GM12873 (cell line): ENCODE data around the gene DQX1.

Experiments used
- CTCF ChIP-seq: IDR thresholded peaks from 2 replicates; pipeline ENCODE4 v1.5.1; 2012; ENCODE audit warnings: low read depth, mild to moderate bottlenecking, moderate library complexity, low read length, control low read depth; ENCODE audit not compliant: insufficient read depth; ENCODE audit errors: missing control alignments

The DQX1 gene

DNA sequence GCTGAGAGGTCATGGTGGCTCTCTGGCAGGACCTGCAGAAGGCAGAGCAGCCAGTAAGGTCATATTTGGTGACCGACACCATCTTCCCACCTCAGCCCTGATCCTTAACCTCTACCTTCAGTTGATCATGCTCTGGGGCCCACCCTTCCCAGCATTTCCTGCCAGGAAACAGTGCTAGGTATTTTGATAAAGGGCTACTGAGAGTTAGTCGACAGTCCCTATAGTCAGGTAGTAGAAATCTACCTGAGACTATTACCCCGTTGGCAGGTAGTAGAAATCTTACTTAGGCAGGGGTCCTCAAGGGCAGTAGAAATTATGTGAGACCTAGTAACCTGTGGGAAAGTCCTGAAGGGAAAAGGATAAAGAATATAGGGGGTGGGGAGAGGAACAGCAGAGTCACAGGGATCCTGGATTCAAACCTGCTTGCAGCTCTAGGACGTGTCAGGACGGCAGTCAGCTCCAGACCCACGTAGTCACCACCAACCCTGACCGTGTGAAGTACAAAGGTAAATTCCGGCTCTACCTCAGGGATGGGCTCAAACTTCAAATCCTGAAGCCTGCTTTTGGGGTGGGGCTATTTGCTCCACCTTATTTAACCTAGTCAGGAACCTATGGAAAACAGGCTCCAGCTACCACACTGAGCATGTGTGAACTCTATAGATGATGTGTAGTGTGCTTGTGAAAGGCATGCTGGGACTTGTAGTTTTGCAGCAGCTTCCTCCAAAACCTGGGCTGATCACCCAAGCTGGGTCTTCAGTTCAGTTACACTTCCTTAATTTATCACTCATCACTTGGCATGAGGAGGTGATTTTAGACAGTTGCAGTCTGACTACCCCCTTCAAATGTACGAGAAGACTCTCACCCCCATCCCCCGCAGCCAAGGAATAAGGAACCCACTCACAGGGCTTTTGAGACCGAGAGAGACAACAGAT is at the start of gene DQX1:
DQX1 (minus strand) TSS at position 515 of the 932 bp plus-strand sequence; CDS start at position 13, 502 bp downstream.
- TF ChIP-seq CTCF = no peak

DNA sequence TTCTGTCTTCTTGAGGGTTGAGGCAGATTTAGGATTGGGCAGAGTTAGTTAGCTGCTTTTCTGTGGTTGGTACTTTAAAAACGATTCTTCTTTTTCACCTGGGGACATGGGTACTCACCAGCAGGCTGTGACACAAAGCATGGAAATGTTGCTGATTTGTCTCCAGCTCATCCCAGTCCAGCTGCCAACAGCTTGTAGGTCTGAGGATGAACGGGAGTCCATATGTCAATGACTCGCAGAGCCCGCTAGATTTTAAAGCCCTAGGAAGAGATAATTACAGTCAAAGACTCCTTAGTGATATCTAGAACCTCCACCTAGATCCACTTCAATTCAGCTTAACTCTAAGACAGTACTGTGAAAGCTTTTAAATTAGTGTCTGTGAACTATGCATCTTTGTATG is 49.3 kb upstream of the DQX1 start:
- TF ChIP-seq CTCF = no peak

DNA sequence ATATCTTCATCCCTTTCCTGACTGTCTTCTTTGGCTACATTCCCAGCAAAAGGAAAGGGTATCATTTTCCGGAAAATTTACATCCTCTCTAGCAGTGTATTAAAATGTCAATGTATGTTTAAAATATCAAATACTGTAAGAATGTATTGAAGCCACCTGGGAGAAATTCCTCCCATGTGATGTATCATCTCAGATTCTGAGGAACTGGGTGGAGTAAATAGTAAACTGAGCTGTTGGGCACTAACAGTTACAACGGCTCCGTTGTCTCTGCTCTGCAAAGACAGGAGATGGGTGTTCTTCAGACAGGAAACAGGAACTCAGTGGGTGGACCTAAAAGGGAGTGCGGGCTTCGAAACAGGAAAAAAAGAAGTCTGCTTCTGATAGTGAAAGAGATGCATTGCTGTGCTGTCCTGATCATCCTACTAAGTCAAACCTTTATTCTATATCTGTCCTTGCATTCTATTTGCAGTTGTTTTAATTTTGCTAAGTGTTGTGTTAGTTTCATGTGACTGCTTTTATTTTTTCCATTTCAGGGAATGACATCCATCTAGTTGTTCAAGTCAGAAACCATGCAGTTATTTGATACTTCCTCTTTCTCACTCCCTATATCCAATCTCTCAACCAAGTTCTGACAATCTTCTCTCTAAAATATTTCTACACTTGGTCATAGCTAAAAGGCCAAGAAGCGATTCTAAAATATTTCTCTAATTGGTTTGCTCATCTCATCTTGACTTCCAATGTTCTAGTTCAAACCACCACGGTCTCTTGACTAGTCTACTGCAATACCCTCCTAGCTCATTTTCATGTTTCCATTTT is 47.9 kb upstream of the DQX1 start:
- TF ChIP-seq CTCF = no peak

DNA sequence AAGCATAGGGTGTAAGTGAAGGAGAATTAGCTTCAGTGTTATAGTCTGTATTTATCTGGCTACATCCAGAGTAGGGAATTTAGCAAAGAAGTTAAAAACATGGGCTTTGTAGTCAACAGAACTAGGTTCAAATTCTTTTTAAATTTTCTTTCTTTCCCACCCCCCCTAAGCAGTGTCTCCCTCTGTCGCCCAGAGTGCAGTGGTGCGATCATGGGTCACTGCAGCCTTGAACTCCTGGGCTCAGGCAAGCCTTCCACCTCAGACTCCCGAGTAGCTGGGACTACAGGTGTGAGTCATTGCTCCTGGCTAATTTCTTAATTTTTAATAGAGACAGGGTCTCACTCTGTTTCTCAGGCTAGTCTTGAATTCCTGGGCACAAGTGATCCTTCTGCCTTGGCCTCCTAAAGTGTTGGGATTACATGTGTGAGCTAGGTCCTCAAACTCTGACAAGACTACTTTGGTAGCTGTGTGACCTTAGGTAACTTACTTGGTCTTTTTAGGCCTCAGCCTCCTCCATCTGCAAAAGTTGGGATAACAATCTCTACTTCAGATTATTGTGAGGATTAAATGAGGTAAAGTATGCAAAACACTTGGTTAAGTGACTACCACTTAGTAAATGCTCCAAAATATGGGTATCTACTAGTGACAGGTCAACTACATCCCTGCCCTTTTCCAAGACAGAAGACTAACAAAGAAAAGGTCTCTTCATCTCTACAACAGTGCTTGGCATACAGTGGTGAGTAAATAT is 46.3 kb upstream of the DQX1 start:
- TF ChIP-seq CTCF = peak; percentile 58

DNA sequence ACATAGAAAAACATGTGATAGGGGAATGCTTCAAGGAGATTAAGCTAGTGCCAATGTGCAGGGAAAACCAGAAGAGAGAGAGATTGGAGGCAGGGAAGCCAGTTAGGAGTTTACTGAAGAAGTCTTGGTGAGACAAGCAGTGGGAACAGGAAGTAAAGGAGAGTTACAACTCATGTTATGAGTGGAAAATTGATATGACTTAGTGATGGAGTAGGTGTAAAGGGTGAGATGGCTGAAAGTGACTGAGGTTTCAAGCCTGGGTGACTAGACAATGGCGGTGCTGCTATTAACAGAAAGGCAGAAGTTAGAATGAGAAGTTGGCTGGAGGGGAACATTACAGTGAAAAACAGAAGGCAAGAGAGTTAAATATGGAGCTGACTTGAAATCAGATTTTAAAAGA is 45.0 kb upstream of the DQX1 start:
- no peak for TF ChIP-seq CTCF

GRCh38 chr2:74569686-74570085 is 43.7 kb upstream of the DQX1 start:
- no peak for TF ChIP-seq CTCF

- no peak for TF ChIP-seq CTCF
Measured at GRCh38 chr2:74567881-74568280, 41.9 kb upstream of the DQX1 start.
